ENCODE measurements around the gene EIF3B.

EIF3B gene

DNA sequence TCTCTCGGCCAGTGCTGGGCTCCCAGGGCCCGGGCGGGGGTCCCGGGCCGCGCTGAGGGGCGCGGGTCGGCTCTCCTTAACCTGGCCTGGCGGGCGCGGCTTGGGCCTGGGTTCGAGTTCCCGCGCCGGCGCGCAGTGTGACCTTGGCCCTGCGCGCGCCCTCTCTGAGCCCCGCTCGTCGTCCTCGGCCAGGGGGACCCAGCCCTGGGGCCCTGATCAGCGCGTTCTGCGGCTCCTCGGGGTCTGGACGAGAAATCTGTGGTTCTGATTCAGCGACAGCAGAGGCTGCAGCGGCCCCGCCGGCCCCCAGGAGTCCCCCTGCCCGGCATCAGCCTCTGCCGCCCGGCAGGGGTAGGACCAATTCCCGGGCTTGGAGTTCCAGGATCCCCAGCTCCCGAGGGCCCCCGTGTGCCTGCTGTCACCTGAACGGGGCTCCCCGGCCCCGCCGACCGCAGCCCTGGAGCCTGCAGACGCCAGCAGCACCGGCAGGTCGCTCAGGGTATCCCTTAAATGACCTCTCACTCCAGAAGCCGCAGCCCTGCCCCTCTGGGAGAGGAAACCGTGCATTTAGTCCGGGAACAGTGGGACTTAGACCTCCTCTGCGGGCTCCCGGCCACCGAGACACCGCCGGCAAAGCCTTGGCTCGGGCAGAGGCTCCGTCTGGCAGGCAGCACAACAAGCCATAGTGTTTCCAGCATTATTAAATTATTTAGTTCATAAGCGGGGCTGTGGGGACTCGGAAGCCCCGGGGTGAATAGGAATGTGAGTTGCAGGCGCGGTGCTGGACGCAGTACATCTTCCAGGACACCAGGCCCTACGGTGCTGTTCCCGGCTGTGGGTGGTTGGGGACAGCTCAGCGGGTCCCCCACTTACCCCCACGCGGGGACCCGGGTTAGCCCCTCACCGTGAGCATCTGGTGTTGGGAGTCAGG is 49.4 kb downstream of the EIF3B start:
- TF ChIP-seq, protein P1, sequence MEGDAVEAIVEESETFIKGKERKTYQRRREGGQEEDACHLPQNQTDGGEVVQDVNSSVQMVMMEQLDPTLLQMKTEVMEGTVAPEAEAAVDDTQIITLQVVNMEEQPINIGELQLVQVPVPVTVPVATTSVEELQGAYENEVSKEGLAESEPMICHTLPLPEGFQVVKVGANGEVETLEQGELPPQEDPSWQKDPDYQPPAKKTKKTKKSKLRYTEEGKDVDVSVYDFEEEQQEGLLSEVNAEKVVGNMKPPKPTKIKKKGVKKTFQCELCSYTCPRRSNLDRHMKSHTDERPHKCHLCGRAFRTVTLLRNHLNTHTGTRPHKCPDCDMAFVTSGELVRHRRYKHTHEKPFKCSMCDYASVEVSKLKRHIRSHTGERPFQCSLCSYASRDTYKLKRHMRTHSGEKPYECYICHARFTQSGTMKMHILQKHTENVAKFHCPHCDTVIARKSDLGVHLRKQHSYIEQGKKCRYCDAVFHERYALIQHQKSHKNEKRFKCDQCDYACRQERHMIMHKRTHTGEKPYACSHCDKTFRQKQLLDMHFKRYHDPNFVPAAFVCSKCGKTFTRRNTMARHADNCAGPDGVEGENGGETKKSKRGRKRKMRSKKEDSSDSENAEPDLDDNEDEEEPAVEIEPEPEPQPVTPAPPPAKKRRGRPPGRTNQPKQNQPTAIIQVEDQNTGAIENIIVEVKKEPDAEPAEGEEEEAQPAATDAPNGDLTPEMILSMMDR (conservative IDR thresholded peaks at IDR 0.05; ENCODE audit: low read depth, low read length): no peak
- Histone ChIP-seq H3K4me1 (ENCODE audit: low read depth, poor library complexity, severe bottlenecking) (peaks cover 78% of the 10 kb centered on the region), H3K36me3 (ENCODE audit: insufficient read depth) (no peaks in the 10 kb centered on the region), H2AFZ (ENCODE audit: low read depth) (no peak overlapping the region), H3K4me2 (peak overlapping the region; percentile 65), H3K27me3 (ENCODE audit: insufficient read depth, low read depth) (no peaks in the 10 kb centered on the region), H3K79me2 (ENCODE audit: insufficient read depth, low read depth) (peaks cover 33% of the 10 kb centered on the region), H3K9ac (peak overlapping the region; percentile 47; the same call in 1 of the 2 replicates), H3K27ac (peak overlapping the region; percentile 81; the same call in 1 of the 2 replicates), H4K20me1 (ENCODE audit: insufficient read depth) (no peaks in the 10 kb centered on the region), H3K4me3 (IDR thresholded peaks at IDR 0.05; ENCODE audit: insufficient read depth, low read depth, low read length) (no peak overlapping the region)

DNA sequence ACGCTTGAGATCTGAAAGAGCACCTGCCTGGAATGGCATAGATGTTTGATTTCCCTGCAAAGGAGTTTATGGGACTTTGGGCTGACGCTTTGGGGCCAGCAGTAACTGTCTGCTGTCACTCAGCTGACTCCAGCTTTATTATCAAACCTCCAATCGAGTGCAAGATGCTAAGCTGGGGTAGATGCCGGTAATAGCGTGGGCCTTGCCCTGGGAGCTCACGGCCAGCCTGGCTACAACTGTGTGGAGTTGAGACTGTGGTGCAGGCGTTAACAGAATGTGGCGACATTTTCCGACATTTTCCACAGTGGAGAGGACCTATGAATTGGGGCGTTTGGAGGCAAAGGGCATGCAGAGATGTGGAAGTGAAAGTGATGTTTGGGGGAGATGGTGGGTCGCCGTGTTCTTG is 50.1 kb downstream of the EIF3B start:
- Histone ChIP-seq H3K4me2 (peak overlapping the region; percentile 65), H4K20me1 (ENCODE audit: insufficient read depth) (no peaks in the 10 kb centered on the region), H3K36me3 (ENCODE audit: insufficient read depth) (no peaks in the 10 kb centered on the region), H3K4me1 (ENCODE audit: low read depth, poor library complexity, severe bottlenecking) (peaks cover 73% of the 10 kb centered on the region), H3K27ac (peak overlapping the region; percentile 81; the same call in 1 of the 2 replicates), H2AFZ (ENCODE audit: low read depth) (no peak overlapping the region), H3K27me3 (ENCODE audit: insufficient read depth, low read depth) (no peaks in the 10 kb centered on the region), H3K9ac (peak overlapping the region; percentile 47; the same call in 1 of the 2 replicates), H3K4me3 (IDR thresholded peaks at IDR 0.05; ENCODE audit: insufficient read depth, low read depth, low read length) (no peak overlapping the region), H3K79me2 (ENCODE audit: insufficient read depth, low read depth) (peaks cover 40% of the 10 kb centered on the region)
- TF ChIP-seq, protein P1 (conservative IDR thresholded peaks at IDR 0.05; ENCODE audit: low read depth, low read length): no peak

DNA sequence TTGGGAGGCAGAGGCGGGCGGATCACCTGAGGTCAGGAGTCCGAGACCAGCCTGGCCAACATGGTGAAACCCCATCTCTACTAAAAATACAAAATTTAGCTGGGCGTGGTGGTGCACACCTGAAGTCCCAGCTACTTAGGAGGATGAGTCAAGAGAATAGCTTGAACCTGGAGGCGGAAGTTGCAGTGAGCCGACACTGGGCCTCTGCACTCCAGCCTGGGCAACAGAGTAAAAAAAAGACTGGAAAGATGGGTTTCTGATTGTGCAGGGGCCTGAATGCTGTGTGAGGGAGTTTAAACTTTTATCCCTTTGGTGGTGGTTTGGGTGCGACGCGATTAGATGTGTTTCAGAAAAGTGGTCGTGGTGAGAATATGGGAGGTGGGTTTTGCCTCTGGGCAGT is 50.6 kb downstream of the EIF3B start:
- Histone ChIP-seq H4K20me1 (ENCODE audit: insufficient read depth) (no peaks in the 10 kb centered on the region), H3K4me2 (peak overlapping the region; percentile 65), H3K27me3 (ENCODE audit: insufficient read depth, low read depth) (no peaks in the 10 kb centered on the region), H3K9ac (peak overlapping the region; percentile 39; the same call in 1 of the 2 replicates), H3K4me1 (ENCODE audit: low read depth, poor library complexity, severe bottlenecking) (peaks cover 72% of the 10 kb centered on the region), H3K36me3 (ENCODE audit: insufficient read depth) (no peaks in the 10 kb centered on the region), H3K4me3 (IDR thresholded peaks at IDR 0.05; ENCODE audit: insufficient read depth, low read depth, low read length) (no peak overlapping the region), H2AFZ (ENCODE audit: low read depth) (no peak overlapping the region; the same call in 1 of the 2 replicates), H3K27ac (peak overlapping the region; percentile 81), H3K79me2 (ENCODE audit: insufficient read depth, low read depth) (peaks cover 45% of the 10 kb centered on the region)
- TF ChIP-seq, protein P1 (conservative IDR thresholded peaks at IDR 0.05; ENCODE audit: low read depth, low read length): no peak

DNA sequence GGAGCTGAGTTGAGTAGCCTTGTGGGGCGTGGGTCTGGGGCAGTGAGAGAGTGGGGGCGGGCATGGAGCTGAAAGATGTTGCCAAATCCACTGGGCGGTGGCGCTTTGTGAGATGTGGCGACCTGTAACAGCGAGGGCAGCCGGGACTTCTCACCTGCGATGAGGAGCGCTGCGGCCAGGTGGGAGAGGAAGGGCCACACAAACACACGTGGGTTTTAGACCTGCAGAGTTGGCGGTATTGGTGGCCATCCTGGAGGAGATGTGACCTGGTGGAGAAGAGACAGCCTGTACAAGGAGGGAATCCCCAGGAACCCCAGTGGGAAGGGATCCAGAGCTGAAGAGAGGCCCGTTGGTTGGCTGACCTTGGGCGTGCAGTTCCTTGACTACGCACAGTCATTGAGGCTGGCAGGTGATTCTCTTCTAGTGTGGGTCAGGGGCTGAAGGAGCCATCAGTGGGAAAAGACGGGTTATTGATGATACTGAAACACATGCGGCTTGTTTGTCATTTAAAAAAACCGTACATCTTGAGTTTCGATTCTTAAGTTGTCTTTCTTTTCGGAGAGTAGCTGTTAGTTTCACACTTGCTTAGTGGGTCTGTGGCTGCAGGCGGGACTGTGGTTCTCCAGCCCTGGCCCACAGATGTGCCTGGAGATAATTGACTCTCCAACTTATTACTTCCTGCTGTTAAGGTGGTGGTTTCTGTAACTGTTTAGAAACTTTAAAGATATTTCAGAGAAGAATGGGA is 51.1 kb downstream of the EIF3B start:
- Histone ChIP-seq H3K27me3 (ENCODE audit: insufficient read depth, low read depth) (no peaks in the 10 kb centered on the region), H2AFZ (ENCODE audit: low read depth) (no peak overlapping the region; the same call in 1 of the 2 replicates), H3K27ac (peak overlapping the region; percentile 81), H4K20me1 (ENCODE audit: insufficient read depth) (no peaks in the 10 kb centered on the region), H3K4me2 (peak overlapping the region; percentile 65), H3K79me2 (ENCODE audit: insufficient read depth, low read depth) (peaks cover 50% of the 10 kb centered on the region), H3K36me3 (ENCODE audit: insufficient read depth) (no peaks in the 10 kb centered on the region), H3K9ac (peak overlapping the region; percentile 39; the same call in 1 of the 2 replicates), H3K4me3 (IDR thresholded peaks at IDR 0.05; ENCODE audit: insufficient read depth, low read depth, low read length) (no peak overlapping the region), H3K4me1 (ENCODE audit: low read depth, poor library complexity, severe bottlenecking) (peaks cover 71% of the 10 kb centered on the region)
- TF ChIP-seq, protein P1 (conservative IDR thresholded peaks at IDR 0.05; ENCODE audit: low read depth, low read length): no peak

Measured in KMS-11 (cell line).